K562 (cell line): ENCODE data around the gene ENTPD6. TPM values are rescaled to one million over a fixed set of nuclear protein-coding genes. Genes with fewer than 3 reads are reported as not detected.

ENCODE experiments used
- ATAC-seq: fragments of 200-7000 bp; cut with Tn5 transposase; 3 replicates; pipeline ENCODE4 v1.9.1; 2020; ENCODE audit warnings: moderate library complexity
- BruUV-seq: library from RNA; stranded (reverse); fragments of 400-500 nt; replicated peaks from 2 replicates; lab custom pipeline; 2021; lab: Mats Ljungman, UMichigan
- CTCF ChIA-PET: fragments of 300-600 bp; formaldehyde crosslinking; extraction: SDS; loops from one replicate; lab custom pipeline; 2021; ENCODE audit warnings: low intra/inter-chr PET ratio; lab: Yijun Ruan, JAX
- POLR2A ChIA-PET: fragments of 300-600, 350-650 bp; sonication (Branson Sonifier 250); formaldehyde crosslinking; extraction: SDS; loops from one replicate; lab custom pipeline; 2021; ENCODE audit warnings: antibody characterized with exemption, inconsistent platforms; lab: Yijun Ruan, JAX
- DNase-seq, 4 experiments: peaks; one replicate each; pipeline versions ENCODE4 v3.0.0 to v3.0.0-alpha.2; 2011 to 2018; ENCODE audit warnings: low spot score in 3 of 4, mixed read lengths in 3 of 4; ENCODE audit errors: extremely low read depth in 1 of 4
- FAIRE-seq: peaks from 2 replicates; lab custom pipeline; 2011; peaks lifted over from hg19 to GRCh38; lab: Jason Lieb, UNC
- H2AFZ ChIP-seq: 2 replicates; pipeline ENCODE4 v1.6.0; 2011; ENCODE audit warnings: low read depth, low read length, control low read depth, inconsistent platforms
- H3K27ac ChIP-seq: fragments of 200-600 bp; 3 replicates; pipeline ENCODE4 v1.8.0; 2011; ENCODE audit warnings: low read depth, mild to moderate bottlenecking, control low read depth, inconsistent platforms, low read length, moderate library complexity, mixed read lengths; ENCODE audit errors: extremely low read depth
- H3K27me3 ChIP-seq, 2 experiments: fragments of 300-600 bp in 1 of 2; 2 replicates in 1 of 2; 3 replicates in 1 of 2; pipeline versions ENCODE4 v1.6.0 to v1.8.0; 2011; ENCODE audit warnings: inconsistent platforms in 2 of 2, low read length in 2 of 2, mild to moderate bottlenecking in 1 of 2, mixed read lengths in 1 of 2, moderate library complexity in 1 of 2; ENCODE audit not compliant: control insufficient read depth in 2 of 2, insufficient read depth in 2 of 2
- H3K36me3 ChIP-seq: fragments of 300-600 bp; 3 replicates; pipeline ENCODE4 v1.8.0; 2011; ENCODE audit warnings: mild to moderate bottlenecking, low read length, inconsistent platforms; ENCODE audit not compliant: control insufficient read depth, insufficient read depth
- H3K4me1 ChIP-seq, 2 experiments: fragments of 200-600 bp in 1 of 2; replicated peaks in 1 of 2; 2 replicates in 1 of 2; 3 replicates in 1 of 2; pipeline versions ENCODE4 v1.5.1 to v1.8.0; 2011; ENCODE audit warnings: inconsistent platforms in 2 of 2, low read length in 2 of 2, mild to moderate bottlenecking in 1 of 2, mixed read lengths in 1 of 2, moderate library complexity in 1 of 2; ENCODE audit not compliant: control insufficient read depth in 2 of 2, insufficient read depth in 2 of 2
- H3K4me2 ChIP-seq: 2 replicates; pipeline ENCODE4 v1.6.1; 2011; ENCODE audit warnings: low read length, control low read depth, inconsistent platforms, mixed read lengths; ENCODE audit not compliant: insufficient read depth
- H3K4me3 ChIP-seq: fragments of 200-600 bp; sonication (generic), shearing (Covaris generic); 2 replicates; pipeline ENCODE4 v1.5.1; 2016; ENCODE audit warnings: control low read depth, inconsistent platforms
- H3K79me2 ChIP-seq: fragments of 200-600 bp; 3 replicates; pipeline ENCODE4 v1.8.0; 2011; ENCODE audit warnings: low read length, inconsistent platforms; ENCODE audit not compliant: control insufficient read depth, insufficient read depth
- H3K9ac ChIP-seq, 2 experiments: 2 replicates each; pipeline versions ENCODE4 v1.6.0 to v1.6.1; 2011; ENCODE audit warnings: low read depth in 2 of 2, low read length in 2 of 2, control low read depth in 1 of 2, inconsistent platforms in 1 of 2, mild to moderate bottlenecking in 1 of 2, mixed read lengths in 1 of 2; ENCODE audit not compliant: insufficient read depth in 1 of 2
- H3K9me1 ChIP-seq: one replicate; pipeline ENCODE4 v1.6.0; 2011; ENCODE audit warnings: inconsistent platforms, mild to moderate bottlenecking, low read length, moderate library complexity; ENCODE audit not compliant: control insufficient read depth, insufficient read depth
- H3K9me3 ChIP-seq: replicated peaks from 2 replicates; pipeline ENCODE4 v1.5.1; 2011; ENCODE audit warnings: low read depth, low read length, inconsistent platforms; ENCODE audit not compliant: control insufficient read depth, insufficient read depth
- H4K20me1 ChIP-seq: replicated peaks from 2 replicates; pipeline ENCODE4 v1.6.1; 2011; ENCODE audit warnings: low read length, inconsistent platforms, mixed read lengths; ENCODE audit not compliant: control insufficient read depth, insufficient read depth
- BHLHE40 ChIP-seq: IDR thresholded peaks from 2 replicates; pipeline ENCODE4 v1.6.1; 2011; ENCODE audit warnings: low read length, improper control_type of control experiment
- E2F6 ChIP-seq, 2 experiments: IDR thresholded peaks; 2 replicates each; pipeline ENCODE4 v1.6.1; 2011; ENCODE audit warnings: borderline replicate concordance in 1 of 2, control low read depth in 1 of 2, low read depth in 1 of 2, low read length in 1 of 2, mild to moderate bottlenecking in 1 of 2, mixed read lengths in 1 of 2, moderate library complexity in 1 of 2; ENCODE audit not compliant: insufficient read depth in 1 of 2, insufficient read length in 1 of 2, poor library complexity in 1 of 2, severe bottlenecking in 1 of 2; ENCODE audit errors: extremely low read depth in 1 of 2
- L3MBTL2 ChIP-seq: fragments of 450-650 bp; IDR thresholded peaks from 2 replicates; pipeline ENCODE4 v1.6.1; 2016; ENCODE audit warnings: mild to moderate bottlenecking, moderate library complexity
- MGA ChIP-seq: fragments of 450-650 bp; IDR thresholded peaks from 2 replicates; pipeline ENCODE4 v1.6.1; 2016; ENCODE audit warnings: mild to moderate bottlenecking, moderate library complexity
- SNIP1 ChIP-seq: fragments of 450-650 bp; IDR thresholded peaks from 2 replicates; pipeline ENCODE4 v1.7.1; 2017; ENCODE audit warnings: low read depth, mild to moderate bottlenecking
- WGBS: fragments of 100-300 bp; shearing (Covaris generic); methylation state at CpG from one replicate; pipeline ENCODE4 v1.1.6; 2016; ENCODE audit warnings: low coverage, mixed read lengths; ENCODE audit not compliant: insufficient coverage; ENCODE audit errors: missing lambda C conversion rate; 5-methylcytosine and 5-hydroxymethylcytosine counted together
- in situ Hi-C: fragments of 300-500 bp; cut with MboI; formaldehyde crosslinking; loops from 4 replicates; pipeline ENCODE4 v1.15.0; 2018; ENCODE audit warnings: inconsistent platforms, mixed read lengths
- intact Hi-C: fragments of 100-400 bp; cut with micrococcal nuclease; formaldehyde crosslinking; loops from 2 replicates; pipeline ENCODE4 v1.14.2; 2022
- polyA plus RNA-seq, 8 experiments: library from polyadenylated mRNA; depleted of rRNA in 4 of 8; stranded (reverse) in 5 of 8; unstranded in 3 of 8; fragments of >200 nt; fragmentation: Nextera tagmentation in 2 of 8; fragmentation: Illumina TruSeq in 1 of 8; extraction: Ambion mirVana in 2 of 8; extraction: Trizol in 1 of 8; gene quantifications; 2 replicates each; pipeline versions ENCODE4 v1.2.1 to v1.2.3, GENCODE V29; 2011 to 2014; ENCODE audit warnings: inconsistent platforms in 1 of 8, missing spikeins in 1 of 8
- total RNA-seq, 7 experiments: library from RNA; depleted of rRNA in 6 of 7; stranded (reverse); fragments of >200 nt in 6 of 7; fragmentation: Illumina TruSeq in 2 of 7; extraction: Trizol in 2 of 7; gene quantifications; 2 replicates each; pipeline versions ENCODE4 v1.2.1 to v1.2.3, GENCODE V29; 2011 to 2021; ENCODE audit warnings: low replicate concordance in 1 of 7

Gene ENTPD6
- total and polyA plus RNA-seq, 9 of the 15 experiments (the other 6 are each of a cell fraction or from before 2014, with no cell fraction given), result 0.82 to 36.8 (median 22.4) TPM

- Histone ChIP-seq H3K4me2 (no peak overlapping the region), H3K4me3 (no peak overlapping the region), H3K9me1 (no peaks in the 10 kb centered on the region), H2AFZ (0 out of 2 replicates have a peak overlapping the region, but pooled peaks have one; percentile 24), H3K36me3 (no peaks in the 10 kb centered on the region), H3K27ac (no peak overlapping the region), H4K20me1 (no peaks in the 10 kb centered on the region), H3K79me2 (no peaks in the 10 kb centered on the region), H3K9me3 (no peaks in the 10 kb centered on the region), H3K4me1 (peaks cover 0 to 9% of the 10 kb centered on the region in 2 experiments; a peak in 1 of 5 replicates), H3K9ac (no peak overlapping the region), H3K27me3 (peaks cover 9 to 39% of the 10 kb centered on the region in 2 experiments; a peak in 4 of 5 replicates)
- ATAC-seq (no peak), DNase-seq (peak in 1 of 4 experiments; percentile 2), FAIRE-seq (no peak)
- 5% methylated on average over 21 of the region's 61 CpGs for WGBS
- ChIA-PET POLR2A (no interaction called here), CTCF (no interaction called here)
- TF ChIP-seq BHLHE40 (peak; percentile 56), SNIP1 (no peak), MGA (peak; percentile 53; the same call in 1 of the 2 replicates), L3MBTL2 (0 out of 2 replicates have a peak, but pooled peaks have one; percentile 22), E2F6 (IDR thresholded peaks at IDR 0.05; ENCODE audit: borderline replicate concordance in 1 of 2, extremely low read depth in 1 of 2, insufficient read depth in 1 of 2, insufficient read length in 1 of 2, low read depth in 1 of 2, low read length in 1 of 2, poor library complexity in 1 of 2, severe bottlenecking in 1 of 2) (peak in 1 of 2 experiments; percentile 28)
- in situ Hi-C loops (no loop called here), intact Hi-C loops (no loop called here)
- no TSS peak for BruUV-seq
These were observed 47.1 kb upstream of the ENTPD6 start for GRCh38 chr20:25148181-25148981.
